Erythroblast (primary cell): ENCODE data around the gene SLC26A8.

ENCODE experiments used
- GATA1 ChIP-seq: IDR thresholded peaks from 2 replicates; pipeline ENCODE4 v1.6.1; 2011; ENCODE audit warnings: low read depth, mild to moderate bottlenecking, control low read depth, low read length, moderate library complexity
- POLR2A ChIP-seq: IDR thresholded peaks from 2 replicates; pipeline ENCODE4 v1.6.1; 2011; ENCODE audit warnings: mild to moderate bottlenecking, low read length

- TF ChIP-seq POLR2A (no peak), GATA1 (no peak)
Observed at GRCh38 chr6:36025260-36025931, 955 bp upstream of the SLC26A8 start.
